GM18507 (cell line): ENCODE results near the gene RSPH4A.
"Not testable (repeated sequence)": the region's sequence is repeated elsewhere in the genome, so short reads cannot be mapped to it uniquely, and the experiment has no call there.

Experiments used
- DNase-seq: peaks from one replicate; pipeline ENCODE4 v3.0.0; 2011; ENCODE audit warnings: low read depth; ENCODE audit not compliant: insufficient read length; ENCODE audit errors: extremely low spot score
- FAIRE-seq: peaks from 2 replicates; lab custom pipeline; 2011; peaks lifted over from hg19 to GRCh38; lab: Jason Lieb, UNC

RSPH4A gene

GRCh38 chr6:116615937-116616736 lies at the start of gene RSPH4A:
TSS of gene RSPH4A (plus strand) at chr6:116616479. CDS start at chr6:116616624, 145 bp downstream.
- FAIRE-seq: peak; percentile 95

GRCh38 chr6:116568111-116568510 lies 48.2 kb upstream of the RSPH4A start:
- FAIRE-seq: no peak
- DNase-seq: no peak

More at GRCh38 chr6:116615937-116616736, at the start of gene RSPH4A:
- DNase-seq: peak; percentile 65

- no peak for FAIRE-seq
These were observed 47.2 kb upstream of the RSPH4A start for GRCh38 chr6:116568821-116569755.

GRCh38 chr6:116570856-116571682 lies 45.2 kb upstream of the RSPH4A start, which contains the start of gene RWDD1:
TSS of gene RWDD1 (plus strand) at chr6:116571504. CDS start at chr6:116571583, 79 bp downstream.
- FAIRE-seq: peak; percentile 96
- DNase-seq: peak; percentile 94

More at GRCh38 chr6:116568821-116569755, 47.2 kb upstream of the RSPH4A start:
- DNase-seq: no peak

GRCh38 chr6:116571683-116572000 lies 44.6 kb upstream of the RSPH4A start:
- DNase-seq (no peak), FAIRE-seq (no peak)

GRCh38 chr6:116572162-116572561 lies 44.1 kb upstream of the RSPH4A start:
- FAIRE-seq (peak; percentile 48), DNase-seq (no peak)

- no peak for FAIRE-seq
- DNase-seq: no peak
These were observed 41.1 kb upstream of the RSPH4A start for GRCh38 chr6:116575227-116575626.

GRCh38 chr6:116577486-116577885 lies 38.8 kb upstream of the RSPH4A start:
- DNase-seq (no peak), FAIRE-seq (no peak)

- DNase-seq (no peak), FAIRE-seq (no peak)
These were observed 37.9 kb upstream of the RSPH4A start for GRCh38 chr6:116578335-116578734.

GRCh38 chr6:116579143-116579542 lies 37.1 kb upstream of the RSPH4A start:
- DNase-seq: no peak
- FAIRE-seq: no peak

GRCh38 chr6:116580198-116580597 lies 36.1 kb upstream of the RSPH4A start:
- FAIRE-seq: no peak
- DNase-seq: no peak

- DNase-seq (no peak), FAIRE-seq (no peak)
These were observed 30.0 kb upstream of the RSPH4A start for GRCh38 chr6:116586276-116586675.

GRCh38 chr6:116586738-116587137 lies 29.5 kb upstream of the RSPH4A start:
- DNase-seq: no peak
- no peak for FAIRE-seq

GRCh38 chr6:116595247-116595646 lies 21.0 kb upstream of the RSPH4A start:
- no peak for DNase-seq
- FAIRE-seq: no peak

GRCh38 chr6:116596815-116597214 lies 19.5 kb upstream of the RSPH4A start:
- DNase-seq (no peak), FAIRE-seq (no peak)

- not testable (repeated sequence) for DNase-seq, FAIRE-seq
These were observed 12.4 kb upstream of the RSPH4A start for GRCh38 chr6:116603916-116604315.

- not testable (repeated sequence) for FAIRE-seq
These were observed 11.4 kb upstream of the RSPH4A start for GRCh38 chr6:116604868-116605267.

GRCh38 chr6:116605935-116606334 lies 10.3 kb upstream of the RSPH4A start:
- FAIRE-seq (no peak), DNase-seq (no peak)

More at GRCh38 chr6:116604868-116605267, 11.4 kb upstream of the RSPH4A start:
- DNase-seq: not testable (repeated sequence)

GRCh38 chr6:116611056-116611455 lies 5.2 kb upstream of the RSPH4A start:
- FAIRE-seq (no peak), DNase-seq (no peak)

- DNase-seq (peak; percentile 2), FAIRE-seq (no peak)
These were observed 416 bp downstream of the RSPH4A start for GRCh38 chr6:116616737-116617053.
